GM21447 (cell line): ENCODE data around the gene MIOX.
"Not testable (repeated sequence)": the region's sequence is repeated elsewhere in the genome, so short reads cannot be mapped to it uniquely, and the experiment has no call there.

Source experiments
- ATAC-seq: cut with Tn5 transposase; IDR thresholded peaks from one replicate; pipeline ENCODE4 v1.9.1; 2021; ENCODE audit not compliant: unreplicated experiment

MIOX gene

GRCh38 chr22:50516068-50516467, 29.4 kb downstream of the MIOX start:
- ATAC-seq = no peak

GRCh38 chr22:50516891-50517290, 30.2 kb downstream of the MIOX start:
- ATAC-seq = no peak

GRCh38 chr22:50517495-50518260, 31.0 kb downstream of the MIOX start:
- no peak for ATAC-seq

DNA sequence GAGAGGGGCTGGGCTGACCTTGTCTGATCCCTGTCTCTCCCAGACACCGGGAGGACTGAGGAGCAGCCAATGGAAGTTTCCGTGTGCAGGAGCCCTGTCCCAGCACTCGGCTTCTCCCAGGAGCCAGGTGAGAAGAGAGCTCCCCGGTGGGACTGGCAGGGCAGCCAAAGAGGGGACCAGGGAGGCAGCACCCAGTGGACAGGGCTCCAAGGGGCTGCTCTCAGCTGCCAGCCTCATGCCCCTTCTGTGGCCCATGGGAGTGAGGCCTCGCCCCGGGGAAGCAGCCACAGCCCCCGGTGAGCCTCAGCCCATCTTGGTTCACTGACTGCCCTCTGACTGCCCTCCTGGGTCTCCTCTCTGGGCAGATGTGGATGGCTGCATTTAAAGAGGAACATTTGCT, 31.9 kb downstream of the MIOX start:
- ATAC-seq = no peak

DNA sequence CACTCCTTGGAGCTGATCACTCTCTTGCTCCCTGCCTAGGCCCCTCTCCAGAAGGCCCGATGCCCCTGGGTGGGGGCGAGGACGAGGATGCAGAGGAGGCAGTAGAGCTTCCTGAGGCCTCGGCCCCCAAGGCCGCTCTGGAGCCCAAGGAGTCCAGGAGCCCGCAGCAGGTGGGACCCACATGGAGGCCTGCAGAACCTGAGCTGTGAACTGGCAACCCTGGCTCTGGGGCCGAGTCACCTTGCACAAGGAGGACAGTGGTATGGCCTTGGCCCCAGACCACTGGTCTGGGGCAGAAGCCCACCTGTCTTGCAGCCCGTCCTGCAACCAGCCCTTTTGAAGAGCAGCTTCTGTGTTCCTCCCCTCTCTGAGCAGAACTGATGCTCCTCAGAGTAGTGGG, 32.5 kb downstream of the MIOX start:
- ATAC-seq = no peak

DNA sequence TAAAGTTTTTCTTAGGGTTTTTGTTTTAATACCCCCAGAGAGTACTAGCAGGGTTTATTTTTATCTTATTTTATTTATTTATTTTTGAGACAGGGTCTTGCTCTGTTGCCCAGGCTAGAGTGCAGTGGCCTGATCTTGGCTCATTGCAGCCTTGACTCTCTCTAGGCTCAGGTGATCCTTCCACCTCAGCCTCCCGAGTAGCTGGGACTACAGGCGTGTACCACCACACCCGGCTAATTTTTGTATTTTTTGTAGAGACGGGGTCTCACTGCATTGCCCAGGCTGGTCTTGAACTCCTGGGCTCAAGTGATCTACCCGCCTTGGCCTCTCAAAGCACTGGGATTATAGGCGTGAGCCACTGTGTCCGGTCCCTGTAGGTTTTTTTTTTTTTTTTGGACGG, 33.5 kb downstream of the MIOX start:
- not testable (repeated sequence) for ATAC-seq

DNA sequence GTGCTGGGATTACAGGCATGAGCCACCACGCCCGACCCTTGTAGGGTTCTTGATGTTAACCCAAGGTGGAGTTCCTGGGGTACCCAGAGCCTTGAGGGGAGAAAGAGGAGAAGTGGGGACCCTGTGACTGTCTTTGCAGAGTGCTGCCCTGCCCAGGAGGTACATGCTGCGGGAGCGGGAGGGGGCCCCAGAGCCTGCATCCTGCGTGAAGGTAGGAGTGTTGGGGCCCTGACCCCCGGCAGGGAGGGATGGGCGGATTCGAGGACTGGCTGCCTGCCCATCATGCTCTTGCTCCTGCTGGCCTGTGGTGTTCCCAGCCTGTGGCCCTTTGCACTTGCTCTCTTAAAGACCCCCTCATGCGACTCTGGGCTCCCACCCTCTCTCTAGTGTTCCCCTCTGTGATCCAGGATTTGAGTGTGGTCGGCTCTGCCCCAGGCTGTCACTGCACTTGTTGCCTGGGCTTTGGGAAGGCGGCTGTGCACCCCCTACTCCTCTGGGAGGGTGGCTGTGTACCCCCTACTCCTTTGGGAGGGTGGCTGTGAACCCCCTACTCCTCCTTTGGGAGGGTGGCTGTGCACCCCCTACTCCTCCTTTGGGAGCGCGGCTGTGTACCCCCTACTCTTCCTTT, 34.3 kb downstream of the MIOX start:
- no peak for ATAC-seq

- no peak for ATAC-seq
Observed at GRCh38 chr22:50521710-50522109, 35.1 kb downstream of the MIOX start.

- no peak for ATAC-seq
Observed at GRCh38 chr22:50522208-50522805, 35.6 kb downstream of the MIOX start.

DNA sequence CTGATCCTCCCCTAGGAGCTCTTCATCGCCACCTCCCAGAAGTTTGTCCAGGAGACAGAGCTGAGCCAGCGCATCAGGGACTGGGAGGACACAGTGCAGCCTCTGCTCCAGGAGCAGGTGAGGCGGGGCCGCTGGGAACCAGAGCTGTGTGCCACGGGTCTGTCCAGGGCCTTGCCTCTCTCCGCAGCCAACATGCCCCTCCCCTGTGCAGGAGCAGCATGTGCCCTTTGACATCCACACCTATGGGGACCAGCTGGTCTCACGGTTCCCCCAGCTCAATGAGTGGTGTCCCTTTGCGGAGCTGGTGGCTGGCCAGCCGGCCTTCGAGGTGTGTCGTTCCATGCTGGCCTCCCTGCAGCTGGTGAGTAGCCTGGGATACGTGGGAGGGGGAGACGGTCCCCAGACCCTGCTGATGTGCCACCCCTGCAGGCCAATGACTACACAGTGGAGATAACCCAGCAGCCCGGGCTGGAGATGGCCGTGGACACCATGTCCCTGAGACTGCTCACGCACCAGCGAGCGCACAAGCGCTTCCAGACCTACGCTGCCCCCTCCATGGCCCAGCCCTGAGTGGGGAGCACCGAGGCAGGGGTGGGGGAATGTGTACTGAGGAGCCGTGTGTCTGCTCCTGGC, 36.3 kb downstream of the MIOX start:
- no peak for ATAC-seq

DNA sequence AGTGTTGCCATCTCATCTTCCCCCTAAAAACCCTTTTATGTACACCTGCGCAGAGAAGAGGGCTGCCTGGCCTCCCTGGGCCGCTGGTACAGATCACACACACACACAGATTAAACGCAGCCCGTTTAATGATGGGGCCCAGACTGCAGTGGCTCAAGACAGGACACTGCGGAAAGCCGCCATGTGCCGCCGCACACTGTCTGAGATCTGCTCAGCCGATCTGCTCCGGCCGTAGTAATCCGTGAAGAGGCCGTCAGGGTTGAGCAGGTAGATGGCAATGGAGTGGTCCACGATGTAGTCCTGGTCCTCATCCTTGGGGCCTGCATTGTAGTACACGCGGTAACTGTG, 36.8 kb downstream of the MIOX start:
- no peak for ATAC-seq

- ATAC-seq = no peak
Observed at GRCh38 chr22:50523806-50524675, 37.4 kb downstream of the MIOX start.

DNA sequence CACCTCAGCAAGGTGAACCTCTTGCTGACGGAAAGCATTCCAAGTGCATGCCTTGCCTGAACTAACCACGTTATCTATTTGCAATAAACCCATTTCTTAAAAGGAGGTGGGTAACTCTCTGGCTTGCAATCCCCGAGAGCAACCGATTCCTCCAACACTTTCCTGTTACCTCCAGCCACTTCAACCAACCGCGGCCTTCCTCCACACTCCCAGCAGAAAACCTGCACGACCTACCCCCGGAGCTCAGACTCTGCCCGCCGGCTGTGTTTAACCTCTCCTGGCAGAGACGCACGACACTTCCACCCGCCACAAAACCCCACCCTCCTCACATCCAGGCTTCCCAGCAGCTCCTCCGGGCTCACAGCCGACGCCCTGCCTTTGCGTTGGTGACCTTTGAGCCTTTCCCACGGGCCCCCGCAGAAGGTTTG, 38.0 kb downstream of the MIOX start:
- ATAC-seq = no peak

DNA sequence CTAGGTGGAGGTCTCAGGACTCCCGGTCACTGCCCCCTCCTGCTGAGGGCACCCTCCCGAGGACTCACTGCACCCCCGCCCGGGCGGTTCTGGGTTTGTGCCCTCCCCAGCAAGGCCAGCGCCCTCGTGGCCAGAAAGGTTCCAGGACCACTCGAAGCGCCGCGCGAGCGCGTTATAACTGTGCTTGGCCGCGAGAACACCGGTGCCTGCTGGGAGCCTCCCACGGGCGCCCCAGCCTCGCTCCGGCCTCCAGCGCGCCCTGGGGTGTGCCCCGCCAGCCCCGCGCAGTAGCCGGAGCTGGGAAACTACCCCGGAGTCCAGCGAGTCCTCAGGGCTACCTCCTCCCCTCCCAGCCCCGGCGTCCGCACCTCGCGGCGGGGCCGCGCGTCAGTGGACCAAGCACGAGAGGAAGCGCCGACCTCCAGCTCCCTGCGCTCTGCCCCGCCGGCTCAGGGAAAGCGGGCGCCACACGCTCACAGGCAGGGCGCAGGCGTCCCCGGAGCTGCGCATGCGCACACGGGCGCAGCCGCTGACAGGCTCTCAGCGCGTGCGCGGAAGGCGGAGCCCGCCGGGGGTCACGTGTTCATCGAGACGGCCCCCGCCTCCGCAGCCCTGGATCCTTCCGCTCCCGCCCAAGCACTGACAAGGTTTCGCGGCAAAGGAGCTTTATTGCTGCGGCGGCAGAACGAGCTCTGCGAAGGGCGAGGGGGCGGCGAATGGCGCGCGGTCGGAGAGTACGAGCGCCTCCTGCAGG, 38.6 kb downstream of the MIOX start, which contains the start of gene SCO2:
SCO2 (minus strand) TSS at position 495 of the 754 bp plus-strand sequence. CDS start 1,187 bp downstream, outside the sequence.
- peak; percentile 20 for ATAC-seq

DNA sequence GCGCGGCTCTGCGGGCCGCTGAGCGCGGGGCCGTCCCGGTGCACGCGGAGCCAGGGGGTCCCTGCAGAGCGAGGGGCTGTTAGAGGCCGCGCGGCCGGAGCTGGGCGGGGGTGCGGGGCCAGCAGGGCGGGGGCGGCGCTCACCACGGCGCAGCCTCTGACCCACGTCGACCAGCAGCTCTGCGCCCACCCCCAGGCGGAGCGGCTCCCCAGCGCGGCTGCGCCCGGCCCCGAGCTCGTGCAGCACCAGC, 39.1 kb downstream of the MIOX start:
- no peak for ATAC-seq

- peak; percentile 26 for ATAC-seq
Observed at GRCh38 chr22:50526108-50526833, 39.6 kb downstream of the MIOX start.

DNA sequence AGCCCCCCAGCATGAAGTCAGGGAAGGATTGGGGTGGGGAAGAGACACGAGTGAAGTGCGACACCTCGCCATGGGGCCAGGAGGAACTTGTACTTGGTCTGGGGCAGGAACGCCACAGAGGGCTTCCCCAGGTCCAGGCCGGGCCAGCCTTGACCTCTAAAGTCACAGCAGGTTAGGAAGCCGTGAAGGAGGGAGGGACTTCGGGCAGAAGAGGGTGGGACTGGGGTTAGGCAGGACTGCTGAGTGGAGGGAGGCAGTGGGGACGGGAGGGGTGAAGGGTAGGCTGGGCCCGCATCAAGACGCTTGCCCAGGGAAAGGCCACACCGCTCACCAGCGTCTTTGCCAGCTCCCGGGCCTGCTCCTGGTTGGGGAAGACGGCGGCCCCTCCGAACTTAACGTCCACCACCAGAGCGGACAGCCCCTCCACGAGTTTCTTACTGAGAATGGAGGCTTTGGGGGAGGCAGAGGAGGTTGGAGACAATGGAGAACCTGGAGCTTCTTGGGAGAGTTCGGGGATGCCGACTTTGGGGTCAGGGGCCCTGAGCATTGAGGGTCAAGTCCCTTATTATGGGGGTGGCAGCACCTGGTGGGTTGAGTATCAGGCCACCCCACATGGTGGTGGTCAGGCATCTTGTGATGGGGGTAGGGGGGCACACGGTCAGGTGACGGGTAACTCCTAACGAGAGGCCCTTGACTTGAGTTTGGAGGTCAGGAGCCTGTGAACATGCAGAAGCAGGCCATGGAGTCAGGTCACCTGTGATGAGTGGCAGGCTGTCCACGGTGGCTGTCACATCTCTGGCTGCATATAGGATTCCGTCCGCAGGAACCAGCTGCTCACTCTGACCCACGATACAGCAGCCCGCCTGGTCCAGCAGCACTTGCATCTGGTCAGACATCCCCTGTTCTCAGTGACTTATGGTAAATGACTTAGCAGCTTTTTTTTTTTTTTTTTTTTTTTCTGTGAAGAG, 40.5 kb downstream of the MIOX start:
- ATAC-seq = peak; percentile 16

- ATAC-seq = no peak
Observed at GRCh38 chr22:50527921-50528681, 41.4 kb downstream of the MIOX start.
